C4-2B (cell line): Measurements from ENCODE around the gene CLSTN3.
A peak's percentile ranks its signal among the peaks of the same experiment; 100 is the strongest.
"Not testable (repeated sequence)": the region's sequence is repeated elsewhere in the genome, so short reads cannot be mapped to it uniquely, and the experiment has no call there.

Source experiments
- H3K27ac ChIP-seq: fragments of 450-650 bp; 2 replicates; pipeline ENCODE4 v1.5.1; 2017
- CTCF ChIP-seq: fragments of 450-650 bp; conservative IDR thresholded peaks from 2 replicates; pipeline ENCODE4 v1.5.1; 2017; ENCODE audit warnings: mild to moderate bottlenecking
- ZFX ChIP-seq: fragments of 450-650 bp; IDR thresholded peaks from 2 replicates; pipeline ENCODE4 v1.6.1; 2017

CLSTN3 gene

GRCh38 chr12:7106082-7106481, 24.1 kb upstream of the CLSTN3 start:
- TF ChIP-seq CTCF (no peak), ZFX (no peak)
- H3K27ac ChIP-seq = no peak overlapping the region

GRCh38 chr12:7107181-7107580, 23.0 kb upstream of the CLSTN3 start:
- H3K27ac ChIP-seq = not testable (repeated sequence)

- H3K27ac ChIP-seq = peak overlapping the region; percentile 77
- TF ChIP-seq CTCF (no peak), ZFX (no peak)
Measured at GRCh38 chr12:7107636-7108002, 22.6 kb upstream of the CLSTN3 start.

GRCh38 chr12:7108003-7108795, 22.0 kb upstream of the CLSTN3 start:
- peak overlapping the region; percentile 77 for H3K27ac ChIP-seq
- no peak; the same call in 1 of the 2 replicates for TF ChIP-seq ZFX
- no peak for TF ChIP-seq CTCF

- TF ChIP-seq CTCF (peak; percentile 98), ZFX (no peak)
- H3K27ac ChIP-seq = peak within 1 kb of the TSS; percentile 77
Measured at GRCh38 chr12:7108796-7109571, 21.2 kb upstream of the CLSTN3 start, which contains the start of gene C1RL. C1RL (minus strand) TSS chr12:7109214; CDS start chr12:7109180, 34 bp downstream.

GRCh38 chr12:7109572-7109920, 20.6 kb upstream of the CLSTN3 start:
- TF ChIP-seq ZFX (no peak), CTCF (peak; percentile 47; the same call in 1 of the 2 replicates)
- H3K27ac ChIP-seq = no peak overlapping the region; the same call in 1 of the 2 replicates

GRCh38 chr12:7110661-7111060, 19.5 kb upstream of the CLSTN3 start:
- TF ChIP-seq ZFX (no peak), CTCF (no peak)
- no peak overlapping the region for H3K27ac ChIP-seq

- H3K27ac ChIP-seq = no peak overlapping the region
- no peak for TF ChIP-seq CTCF
- no peak for TF ChIP-seq ZFX
Measured at GRCh38 chr12:7112041-7112440, 18.1 kb upstream of the CLSTN3 start.
